ENCODE data around the gene PMS1. TPM values are rescaled to one million over a fixed set of nuclear protein-coding genes. Genes with fewer than 3 reads are reported as not detected.

Gene PMS1
- total RNA-seq, 4 donors from 2014 or later: 5.7 to 15.7 (median 11.0) TPM

DNA sequence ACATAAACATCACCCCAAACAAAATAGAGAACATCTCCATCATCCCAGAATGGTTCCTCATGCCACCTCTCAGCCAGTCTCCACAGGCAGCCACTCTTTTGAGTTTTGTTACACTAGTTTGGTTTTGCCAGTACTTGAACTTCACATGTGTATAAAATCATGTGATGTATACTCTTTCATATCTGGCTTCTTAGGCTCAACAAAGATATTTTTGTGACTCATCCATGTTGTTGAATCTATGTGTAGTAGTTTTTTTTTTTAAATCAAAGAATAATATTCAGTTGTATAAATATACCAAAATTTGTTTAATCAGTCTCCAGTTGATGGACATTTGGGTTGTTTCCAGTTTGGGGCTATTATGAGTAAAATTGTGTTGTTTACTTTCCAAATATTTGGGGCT is 75.9 kb downstream of the PMS1 start:
- H3K27me3 ChIP-seq: no peaks in the 10 kb centered on the region
- no peak overlapping the region for H3K4me3 ChIP-seq
- DNase-seq (ENCODE audit: low spot score in 2 of 2): no peak
- no peak overlapping the region for H3K27ac ChIP-seq
- no peaks in the 10 kb centered on the region for H3K4me1 ChIP-seq
- no peaks in the 10 kb centered on the region for H3K9me3 ChIP-seq
- no peak for TF ChIP-seq POLR2A (IDR thresholded peaks at IDR 0.05)
- no peak for TF ChIP-seq POLR2AphosphoS5 (IDR thresholded peaks at IDR 0.05)
- TF ChIP-seq CTCF (IDR thresholded peaks at IDR 0.05): no peak
- TF ChIP-seq EP300 (IDR thresholded peaks at IDR 0.05): no peak
- no peaks in the 10 kb centered on the region for H3K36me3 ChIP-seq

- Histone ChIP-seq H3K4me3 (no peak overlapping the region), H3K9me3 (no peaks in the 10 kb centered on the region), H3K36me3 (peaks cover 2% of the 10 kb centered on the region), H3K4me1 (no peaks in the 10 kb centered on the region), H3K27ac (no peak overlapping the region), H3K27me3 (no peaks in the 10 kb centered on the region)
- DNase-seq (ENCODE audit: low spot score in 2 of 2): no peak
- TF ChIP-seq POLR2A (IDR thresholded peaks at IDR 0.05) (no peak), EP300 (IDR thresholded peaks at IDR 0.05) (no peak), CTCF (IDR thresholded peaks at IDR 0.05) (no peak), POLR2AphosphoS5 (IDR thresholded peaks at IDR 0.05) (no peak)
- 89% methylated on average over 1 of the region's 1 CpG for WGBS
Observed at GRCh38 chr2:189862751-189863150, 78.5 kb downstream of the PMS1 start.

GRCh38 chr2:189865826-189866225 is 81.6 kb downstream of the PMS1 start:
- no peak for TF ChIP-seq CTCF (IDR thresholded peaks at IDR 0.05)
- TF ChIP-seq POLR2AphosphoS5 (IDR thresholded peaks at IDR 0.05): no peak
- TF ChIP-seq EP300 (IDR thresholded peaks at IDR 0.05): no peak
- no peak for TF ChIP-seq POLR2A (IDR thresholded peaks at IDR 0.05)
- no peaks in the 10 kb centered on the region for H3K4me1 ChIP-seq
- H3K4me3 ChIP-seq: no peak overlapping the region
- no peaks in the 10 kb centered on the region for H3K27me3 ChIP-seq
- H3K27ac ChIP-seq: no peak overlapping the region
- no peak for DNase-seq (ENCODE audit: low spot score in 2 of 2)
- H3K36me3 ChIP-seq: peaks cover 2% of the 10 kb centered on the region
- WGBS: 92% methylated on average over 1 of the region's 1 CpG
- H3K9me3 ChIP-seq: no peaks in the 10 kb centered on the region

GRCh38 chr2:189866296-189866695 is 82.0 kb downstream of the PMS1 start:
- WGBS: 96% methylated on average over 1 of the region's 1 CpG
- no peaks in the 10 kb centered on the region for H3K9me3 ChIP-seq

GRCh38 chr2:189868896-189869295 is 84.6 kb downstream of the PMS1 start:
- Histone ChIP-seq H3K4me1 (no peaks in the 10 kb centered on the region), H3K9me3 (no peaks in the 10 kb centered on the region), H3K36me3 (peaks cover 6% of the 10 kb centered on the region), H3K4me3 (no peak overlapping the region), H3K27ac (no peak overlapping the region), H3K27me3 (no peaks in the 10 kb centered on the region)
- no peak for DNase-seq (ENCODE audit: low spot score in 2 of 2)
- TF ChIP-seq CTCF (IDR thresholded peaks at IDR 0.05) (no peak), POLR2A (IDR thresholded peaks at IDR 0.05) (no peak), POLR2AphosphoS5 (IDR thresholded peaks at IDR 0.05) (no peak), EP300 (IDR thresholded peaks at IDR 0.05) (no peak)

More at GRCh38 chr2:189866296-189866695, 82.0 kb downstream of the PMS1 start:
- peaks cover 2% of the 10 kb centered on the region for H3K36me3 ChIP-seq
- H3K27me3 ChIP-seq: no peaks in the 10 kb centered on the region
- H3K4me3 ChIP-seq: no peak overlapping the region
- H3K4me1 ChIP-seq: no peaks in the 10 kb centered on the region
- no peak for DNase-seq (ENCODE audit: low spot score in 2 of 2)
- no peak overlapping the region for H3K27ac ChIP-seq
- no peak for TF ChIP-seq POLR2AphosphoS5 (IDR thresholded peaks at IDR 0.05)
- no peak for TF ChIP-seq POLR2A (IDR thresholded peaks at IDR 0.05)
- no peak for TF ChIP-seq CTCF (IDR thresholded peaks at IDR 0.05)
- TF ChIP-seq EP300 (IDR thresholded peaks at IDR 0.05): no peak

Measured in suprapubic skin (tissue), 4 donors.